ENCODE data around the gene NR1H2. TPM values are rescaled to one million over a fixed set of nuclear protein-coding genes. Genes with fewer than 3 reads are reported as not detected.

The NR1H2 gene
- total RNA-seq, 1 experiment from 2014 or later = 38.3 TPM

DNA sequence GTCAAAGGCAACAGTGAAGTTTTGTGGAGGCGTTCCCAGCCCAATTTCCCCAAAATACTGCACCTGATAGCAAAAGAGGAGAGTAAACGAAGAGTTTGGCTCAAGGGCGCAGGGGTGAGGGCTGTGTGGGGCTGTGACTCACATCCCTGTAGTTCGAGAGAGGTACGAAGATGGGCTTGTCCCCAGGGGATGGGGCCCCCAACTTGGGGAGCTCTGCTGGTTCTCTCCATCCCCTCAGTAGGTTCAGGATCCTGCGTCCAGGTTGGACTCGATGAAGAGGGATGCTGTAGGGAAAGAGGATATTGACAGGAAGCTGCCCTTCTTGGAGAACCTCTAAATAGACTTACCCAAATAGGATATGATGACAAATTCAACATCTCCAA, 14.2 kb upstream of the NR1H2 start:
- Mint-ChIP-seq H3K4me1 (ENCODE audit: low read depth, unreplicated experiment) (peaks cover 5% of the 10 kb centered on the region), H3K27me3 (ENCODE audit: insufficient read depth, unreplicated experiment) (peaks cover 6% of the 10 kb centered on the region), H3K36me3 (ENCODE audit: insufficient read depth, unreplicated experiment) (peaks cover 5% of the 10 kb centered on the region), H3K4me3 (ENCODE audit: unreplicated experiment) (no peak overlapping the region), H3K27ac (ENCODE audit: unreplicated experiment) (no peak overlapping the region), H3K9me3 (ENCODE audit: unreplicated experiment) (no peaks in the 10 kb centered on the region)
- Histone ChIP-seq H3K9me3 (no peaks in the 10 kb centered on the region), H3K4me3 (ENCODE audit: low read depth, low read length) (no peak overlapping the region), H3K4me1 (no peaks in the 10 kb centered on the region), H3K36me3 (ENCODE audit: control insufficient read depth, insufficient read depth, low read length) (0 out of 2 replicates have a peak, but pooled peaks cover 1% of the 10 kb centered on the region), H3K27me3 (replicated peaks; ENCODE audit: control insufficient read depth, insufficient read depth, low read length) (no peaks in the 10 kb centered on the region)
- BruUV-seq (replicated peaks) = no TSS peak
- TF ChIP-seq, protein P1, sequence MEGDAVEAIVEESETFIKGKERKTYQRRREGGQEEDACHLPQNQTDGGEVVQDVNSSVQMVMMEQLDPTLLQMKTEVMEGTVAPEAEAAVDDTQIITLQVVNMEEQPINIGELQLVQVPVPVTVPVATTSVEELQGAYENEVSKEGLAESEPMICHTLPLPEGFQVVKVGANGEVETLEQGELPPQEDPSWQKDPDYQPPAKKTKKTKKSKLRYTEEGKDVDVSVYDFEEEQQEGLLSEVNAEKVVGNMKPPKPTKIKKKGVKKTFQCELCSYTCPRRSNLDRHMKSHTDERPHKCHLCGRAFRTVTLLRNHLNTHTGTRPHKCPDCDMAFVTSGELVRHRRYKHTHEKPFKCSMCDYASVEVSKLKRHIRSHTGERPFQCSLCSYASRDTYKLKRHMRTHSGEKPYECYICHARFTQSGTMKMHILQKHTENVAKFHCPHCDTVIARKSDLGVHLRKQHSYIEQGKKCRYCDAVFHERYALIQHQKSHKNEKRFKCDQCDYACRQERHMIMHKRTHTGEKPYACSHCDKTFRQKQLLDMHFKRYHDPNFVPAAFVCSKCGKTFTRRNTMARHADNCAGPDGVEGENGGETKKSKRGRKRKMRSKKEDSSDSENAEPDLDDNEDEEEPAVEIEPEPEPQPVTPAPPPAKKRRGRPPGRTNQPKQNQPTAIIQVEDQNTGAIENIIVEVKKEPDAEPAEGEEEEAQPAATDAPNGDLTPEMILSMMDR (IDR thresholded peaks at IDR 0.05; ENCODE audit: insufficient read depth in 1 of 2, low read depth in 1 of 2, low read length in 1 of 2, severe bottlenecking in 1 of 2, unreplicated experiment in 1 of 2) = no peak
- CTCF ChIA-PET = interaction anchor here (1.4 kb wide), 1 partner anchor 194 kb away, joined by 5 read pairs; no protein-coding TSS in a partner anchor
- intact Hi-C loops (cut with micrococcal nuclease; ENCODE audit: unreplicated experiment) = loop anchor here (10.0 kb wide), 1 partner anchor 563 kb away; no protein-coding TSS in a partner anchor
- POLR2A ChIA-PET = no interaction called here
- no peak for DNase-seq

DNA sequence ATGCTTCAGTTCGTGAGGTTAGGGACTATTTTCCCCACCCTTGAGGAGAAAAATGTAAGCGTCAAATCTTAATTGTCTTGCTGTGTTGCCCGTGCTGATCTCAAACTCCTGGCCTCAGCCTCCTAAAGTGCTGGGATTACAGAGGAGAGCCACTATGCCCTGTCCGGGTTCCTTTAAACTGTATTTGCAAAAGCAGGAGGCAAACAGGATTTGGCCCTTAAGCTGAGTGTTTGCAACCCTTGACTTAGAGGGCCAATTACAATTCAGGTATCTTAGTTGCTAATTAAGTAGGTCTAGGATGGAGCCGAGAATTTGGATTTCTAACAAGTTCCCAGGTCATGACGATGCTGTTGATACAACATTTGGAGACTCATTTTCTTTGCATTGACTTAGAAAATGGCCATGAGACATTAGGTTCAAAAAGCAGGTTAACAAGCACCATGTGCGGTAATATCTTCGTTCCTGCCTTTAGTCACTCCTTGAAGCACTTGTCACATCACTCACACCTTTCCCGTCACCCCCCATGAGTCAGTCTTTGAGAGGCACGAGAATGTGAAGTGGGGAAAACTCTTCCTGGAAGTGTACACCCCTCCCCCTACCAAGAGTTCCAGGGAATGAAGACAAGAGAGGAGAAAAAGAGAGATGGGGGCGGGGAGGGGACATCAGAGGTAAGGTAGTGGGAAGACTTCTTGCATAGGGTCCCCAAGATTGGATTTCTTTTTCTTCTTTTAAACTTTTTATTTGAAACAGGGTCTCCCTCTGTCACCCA, 13.4 kb upstream of the NR1H2 start:
- no peak for DNase-seq
- TF ChIP-seq, protein P1 (IDR thresholded peaks at IDR 0.05; ENCODE audit: insufficient read depth in 1 of 2, low read depth in 1 of 2, low read length in 1 of 2, severe bottlenecking in 1 of 2, unreplicated experiment in 1 of 2) = no peak
- Mint-ChIP-seq H3K4me1 (ENCODE audit: low read depth, unreplicated experiment) (peaks cover 5% of the 10 kb centered on the region), H3K4me3 (ENCODE audit: unreplicated experiment) (no peak overlapping the region), H3K9me3 (ENCODE audit: unreplicated experiment) (no peaks in the 10 kb centered on the region), H3K36me3 (ENCODE audit: insufficient read depth, unreplicated experiment) (peaks cover 5% of the 10 kb centered on the region), H3K27ac (ENCODE audit: unreplicated experiment) (no peak overlapping the region), H3K27me3 (ENCODE audit: insufficient read depth, unreplicated experiment) (peaks cover 6% of the 10 kb centered on the region)
- Histone ChIP-seq H3K27me3 (replicated peaks; ENCODE audit: control insufficient read depth, insufficient read depth, low read length) (no peaks in the 10 kb centered on the region), H3K36me3 (ENCODE audit: control insufficient read depth, insufficient read depth, low read length) (0 out of 2 replicates have a peak, but pooled peaks cover 1% of the 10 kb centered on the region), H3K9me3 (no peaks in the 10 kb centered on the region), H3K4me1 (no peaks in the 10 kb centered on the region), H3K4me3 (ENCODE audit: low read depth, low read length) (no peak overlapping the region)
- ChIA-PET POLR2A (no interaction called here), CTCF (interaction anchor here (1.4 kb wide), 1 partner anchor 194 kb away, joined by 5 read pairs; no protein-coding TSS in a partner anchor)
- BruUV-seq (replicated peaks) = no TSS peak
- intact Hi-C loops (cut with micrococcal nuclease; ENCODE audit: unreplicated experiment) = loop anchor here (10.0 kb wide), 1 partner anchor 562 kb away; no protein-coding TSS in a partner anchor

DNA sequence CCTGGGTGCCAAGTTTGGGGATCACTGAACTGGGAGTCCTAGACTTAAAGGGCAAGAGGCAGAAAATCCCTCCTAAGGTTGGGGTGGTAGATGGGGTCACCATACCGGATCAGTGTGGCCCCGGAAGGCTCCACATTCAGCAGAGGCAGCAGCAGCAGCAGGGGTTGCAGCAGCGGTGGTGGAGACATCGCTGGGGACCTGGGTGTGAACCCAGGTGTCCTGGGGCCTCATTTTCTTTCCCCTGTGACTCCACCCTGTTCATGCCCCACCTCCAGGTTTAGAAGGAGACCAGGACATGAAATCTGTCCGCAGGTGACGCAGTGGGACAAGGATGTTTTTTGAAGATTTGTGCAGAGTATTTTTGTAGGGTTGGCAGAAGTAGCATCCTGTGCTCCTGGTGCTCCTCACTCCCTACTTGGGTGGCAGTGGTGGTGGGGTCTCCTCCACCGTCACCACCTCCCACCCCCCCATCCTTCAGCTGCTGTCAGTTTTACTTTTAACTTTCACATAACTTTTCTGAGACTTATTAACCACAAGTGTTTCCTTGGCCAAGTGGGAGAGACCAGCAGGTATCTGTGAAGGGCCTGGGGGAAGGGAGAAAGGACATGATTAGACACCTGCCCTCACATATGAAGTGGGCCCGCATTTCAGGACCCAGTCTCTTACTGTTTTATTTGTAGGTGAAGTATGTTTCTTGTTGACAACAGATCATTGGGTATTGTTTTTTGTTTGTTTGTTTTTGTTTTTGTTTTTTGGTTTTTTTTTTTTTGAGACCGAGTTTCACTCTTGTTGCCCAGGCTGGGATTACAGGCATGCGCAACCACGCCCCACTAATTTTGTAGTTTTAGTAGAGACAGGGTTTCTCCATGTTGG, 10.6 kb upstream of the NR1H2 start, which contains the start of gene NAPSA:
Gene NAPSA, minus strand, starts transcription at position 206 of the 873 bp plus-strand sequence. Its CDS starts 18 bp downstream, at position 188.
- Mint-ChIP-seq H3K36me3 (ENCODE audit: insufficient read depth, unreplicated experiment) (peaks cover 5% of the 10 kb centered on the region), H3K4me1 (ENCODE audit: low read depth, unreplicated experiment) (peaks cover 14% of the 10 kb centered on the region), H3K9me3 (ENCODE audit: unreplicated experiment) (no peaks in the 10 kb centered on the region), H3K4me3 (ENCODE audit: unreplicated experiment) (no peak within 1 kb of the TSS), H3K27me3 (ENCODE audit: insufficient read depth, unreplicated experiment) (peaks cover 6% of the 10 kb centered on the region), H3K27ac (ENCODE audit: unreplicated experiment) (no peak within 1 kb of the TSS)
- no peak for DNase-seq
- H3K27me3 ChIP-seq (replicated peaks; ENCODE audit: control insufficient read depth, insufficient read depth, low read length) = no peaks in the 10 kb centered on the region
- POLR2A ChIA-PET = no interaction called here
- no TSS peak for BruUV-seq (replicated peaks)
- intact Hi-C loops (cut with micrococcal nuclease; ENCODE audit: unreplicated experiment) = loop anchor here (10.0 kb wide), 1 partner anchor 559 kb away; no protein-coding TSS in a partner anchor
- H3K4me1 ChIP-seq = no peaks in the 10 kb centered on the region
- no peak within 1 kb of the TSS for H3K4me3 ChIP-seq (ENCODE audit: low read depth, low read length)
- CTCF ChIA-PET = interaction anchor here (0.8 kb wide), 1 partner anchor 9 kb away, joined by 6 read pairs; no protein-coding TSS in a partner anchor
- 0 out of 2 replicates have a peak, but pooled peaks cover 1% of the 10 kb centered on the region for H3K36me3 ChIP-seq (ENCODE audit: control insufficient read depth, insufficient read depth, low read length)
- no peaks in the 10 kb centered on the region for H3K9me3 ChIP-seq
- TF ChIP-seq, protein P1 (IDR thresholded peaks at IDR 0.05; ENCODE audit: insufficient read depth in 1 of 2, low read depth in 1 of 2, low read length in 1 of 2, severe bottlenecking in 1 of 2, unreplicated experiment in 1 of 2) = no peak

Measured in Caco-2 (cell line).